ENCODE measurements around the gene FAAP20.
A peak's percentile ranks its signal among the peaks of the same experiment; 100 is the strongest.

FAAP20 gene

GRCh38 chr1:2193514-2194281 lies 874 bp downstream of the FAAP20 start:
- DNase-seq = no peak

DNA sequence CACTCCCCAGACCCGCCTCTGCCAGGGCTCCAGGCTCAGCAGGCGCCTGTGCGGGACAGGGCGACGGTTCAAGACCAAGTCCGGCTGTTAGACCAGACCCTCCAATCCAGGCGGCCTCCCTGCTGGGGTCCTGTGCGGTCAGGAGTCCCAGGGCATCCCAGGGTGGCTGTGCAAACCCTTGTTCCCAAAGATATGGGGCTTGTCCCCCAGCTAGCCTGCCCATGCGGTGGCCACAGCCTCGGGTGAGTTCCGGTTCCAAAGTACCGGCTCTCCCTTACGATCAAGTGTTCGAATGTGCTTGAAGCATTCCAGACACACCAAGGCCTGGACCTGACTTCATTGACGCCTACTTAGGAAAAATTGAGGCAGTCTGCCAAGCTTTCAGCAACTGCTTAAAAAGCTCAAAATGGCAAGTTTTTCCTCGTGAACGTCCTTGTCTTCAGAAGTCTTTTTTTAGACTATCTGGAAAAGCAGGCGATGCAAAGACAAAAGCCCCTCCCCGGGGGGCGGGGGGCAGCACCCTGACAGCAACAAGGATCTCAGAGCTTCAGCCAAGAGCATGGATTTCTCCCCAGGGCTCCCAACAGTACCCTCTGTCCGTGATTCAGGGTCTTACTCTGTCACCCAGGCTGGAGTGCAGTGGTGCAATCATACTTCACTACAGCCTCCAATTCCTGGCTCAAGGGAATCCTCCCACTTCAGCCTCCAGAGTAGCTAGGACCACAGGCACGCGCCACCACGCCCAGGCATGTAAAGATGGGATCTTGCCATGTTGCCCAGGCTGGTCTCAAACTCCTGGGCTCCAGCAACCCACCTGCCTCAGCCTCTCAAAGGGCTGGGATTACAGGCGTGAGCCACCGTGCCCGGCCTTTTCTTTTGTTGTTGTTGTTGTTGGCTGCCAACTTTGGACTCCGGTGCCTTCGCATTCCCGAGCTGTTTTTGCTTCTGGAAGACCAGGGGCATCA lies 2.3 kb downstream of the FAAP20 start:
- DNase-seq = peak; percentile 35

DNA sequence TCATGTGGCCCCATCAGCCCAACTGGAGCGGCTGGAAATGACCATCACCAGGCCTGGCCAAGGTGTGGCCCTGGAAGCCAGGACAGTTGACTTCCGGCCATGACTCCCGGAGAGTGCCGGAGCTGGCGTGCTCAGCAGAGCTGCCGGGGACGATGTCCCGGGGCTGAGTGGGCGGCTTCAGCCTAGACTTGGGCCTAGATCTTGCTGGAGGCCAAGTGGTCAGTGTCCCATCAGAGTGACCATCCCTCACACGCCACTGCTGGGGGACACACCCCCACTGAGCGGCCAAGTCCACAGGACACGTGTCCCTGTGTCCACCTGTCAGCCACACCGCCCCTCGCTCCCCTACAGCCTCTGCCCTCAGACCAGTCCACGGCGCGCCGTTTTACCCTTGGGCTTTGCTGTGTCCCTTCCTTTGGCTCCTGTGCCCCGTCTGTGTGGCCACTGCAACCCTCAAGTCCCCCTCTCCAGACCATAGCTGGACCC lies 4.0 kb downstream of the FAAP20 start:
- DNase-seq = no peak

GRCh38 chr1:2189459-2190425 lies 4.8 kb downstream of the FAAP20 start:
- peak; percentile 92 for DNase-seq

GRCh38 chr1:2188336-2188735 lies 6.2 kb downstream of the FAAP20 start:
- no peak for DNase-seq

DNA sequence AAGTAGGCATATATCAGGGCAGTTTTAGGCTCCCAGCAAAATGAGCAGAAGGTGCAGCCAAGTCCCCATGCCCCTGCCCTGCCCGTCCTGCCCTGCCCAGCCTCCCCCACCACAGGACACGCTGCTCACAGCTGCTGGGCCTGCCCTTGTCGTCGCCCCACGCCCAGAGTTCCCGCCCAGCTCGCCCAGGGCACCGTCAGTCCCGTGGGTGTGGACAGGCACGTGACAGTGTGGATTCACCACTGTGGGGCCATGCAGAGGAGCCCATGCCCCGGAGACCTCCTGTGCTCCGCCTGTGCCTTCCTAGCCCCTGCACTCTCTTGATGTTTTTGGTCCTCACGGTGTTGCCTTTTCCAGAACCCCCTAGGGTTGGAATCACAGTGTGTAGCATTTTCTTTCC lies 7.0 kb downstream of the FAAP20 start:
- no peak for DNase-seq

GRCh38 chr1:2186901-2187300 lies 7.7 kb downstream of the FAAP20 start:
- DNase-seq = no peak

- no peak for DNase-seq
These were observed 8.4 kb downstream of the FAAP20 start for GRCh38 chr1:2185880-2186855.

- no peak for DNase-seq
These were observed 9.6 kb downstream of the FAAP20 start for GRCh38 chr1:2184934-2185333.

DNA sequence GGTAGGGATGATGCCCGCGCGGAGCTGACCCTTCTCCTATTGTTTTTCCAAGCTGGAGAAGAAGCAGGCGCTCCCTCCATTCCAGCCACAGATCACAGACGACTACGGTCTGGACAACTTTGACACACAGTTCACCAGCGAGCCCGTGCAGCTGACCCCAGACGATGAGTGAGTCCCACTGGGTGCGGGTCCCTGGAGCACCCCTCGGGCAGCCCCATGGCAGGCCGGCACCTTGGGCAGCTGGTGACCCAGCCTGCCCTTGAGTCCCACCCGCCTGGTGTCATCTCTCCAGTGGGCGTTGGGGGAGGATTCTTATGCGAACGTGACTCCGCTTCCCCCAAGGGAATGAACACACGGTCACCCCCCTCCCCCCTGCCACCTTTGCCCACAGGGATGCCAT lies 10.0 kb downstream of the FAAP20 start:
- DNase-seq = no peak

DNA sequence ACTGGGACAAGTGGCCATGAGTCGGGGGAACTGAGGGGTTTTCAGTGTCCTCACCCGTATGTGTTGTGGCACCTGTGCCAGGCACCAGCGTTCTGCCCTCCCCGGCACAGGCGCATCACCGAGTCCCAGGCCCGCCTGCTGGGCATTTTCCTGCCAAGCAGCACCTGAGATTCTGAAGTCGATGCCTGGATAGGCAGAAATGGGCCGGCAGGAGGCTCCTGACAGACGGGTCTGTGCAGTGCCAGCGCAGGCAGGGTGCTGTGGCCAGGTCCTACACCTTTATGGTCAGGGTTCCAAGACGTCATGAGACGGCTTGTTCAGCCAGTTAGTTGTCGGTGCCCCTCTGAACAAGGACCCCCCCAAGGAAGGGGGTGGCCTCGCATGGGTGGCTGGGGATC lies 10.6 kb downstream of the FAAP20 start:
- DNase-seq = no peak

GRCh38 chr1:2182376-2182775 lies 12.2 kb downstream of the FAAP20 start:
- DNase-seq = no peak

DNA sequence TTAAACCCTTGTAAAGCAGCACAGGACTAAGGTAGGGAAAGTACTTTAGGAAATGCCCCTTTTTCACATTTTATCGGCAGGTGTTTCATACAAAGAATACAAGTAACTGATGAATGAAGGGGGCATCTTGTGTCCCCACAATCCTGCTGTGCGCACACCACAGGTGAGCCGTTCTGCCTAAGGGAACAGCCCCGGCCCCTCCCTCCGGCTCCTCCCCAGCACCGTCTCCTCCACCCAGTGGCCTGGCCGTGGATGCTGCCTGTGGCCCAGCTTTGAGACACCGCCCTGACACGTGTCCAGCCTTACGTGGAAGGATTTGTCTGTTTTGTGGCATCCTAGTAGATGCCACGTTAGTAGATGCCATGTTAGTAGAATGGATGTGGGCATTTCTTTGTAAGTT lies 12.8 kb downstream of the FAAP20 start:
- DNase-seq = no peak

DNA sequence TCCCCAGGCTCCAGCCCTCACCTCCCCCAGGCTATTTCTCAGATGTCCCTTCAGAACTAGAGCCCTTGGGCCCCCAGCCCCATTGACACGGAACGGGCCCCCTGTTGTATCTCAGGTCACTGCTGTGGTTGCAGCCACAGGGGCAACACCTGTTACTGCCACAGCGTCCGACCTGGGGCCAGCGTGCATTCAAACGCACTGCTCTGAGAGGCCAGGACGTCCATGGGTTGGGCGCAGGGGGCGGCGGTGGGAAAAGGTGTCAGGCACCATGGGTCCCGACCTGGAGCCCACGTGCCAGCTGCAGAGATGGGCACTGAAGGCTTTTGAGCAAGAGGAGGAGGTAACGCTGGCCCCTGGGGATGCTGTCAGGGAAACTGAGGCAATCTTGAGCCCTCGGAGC lies 13.3 kb downstream of the FAAP20 start:
- DNase-seq = no peak

- peak; percentile 47 for DNase-seq
These were observed 14.0 kb downstream of the FAAP20 start for GRCh38 chr1:2180297-2181245.

GRCh38 chr1:2179283-2180013 lies 15.1 kb downstream of the FAAP20 start:
- DNase-seq = no peak

GRCh38 chr1:2178875-2179274 lies 15.7 kb downstream of the FAAP20 start:
- no peak for DNase-seq

- no peak for DNase-seq
These were observed 16.5 kb downstream of the FAAP20 start for GRCh38 chr1:2177946-2178538.

DNA sequence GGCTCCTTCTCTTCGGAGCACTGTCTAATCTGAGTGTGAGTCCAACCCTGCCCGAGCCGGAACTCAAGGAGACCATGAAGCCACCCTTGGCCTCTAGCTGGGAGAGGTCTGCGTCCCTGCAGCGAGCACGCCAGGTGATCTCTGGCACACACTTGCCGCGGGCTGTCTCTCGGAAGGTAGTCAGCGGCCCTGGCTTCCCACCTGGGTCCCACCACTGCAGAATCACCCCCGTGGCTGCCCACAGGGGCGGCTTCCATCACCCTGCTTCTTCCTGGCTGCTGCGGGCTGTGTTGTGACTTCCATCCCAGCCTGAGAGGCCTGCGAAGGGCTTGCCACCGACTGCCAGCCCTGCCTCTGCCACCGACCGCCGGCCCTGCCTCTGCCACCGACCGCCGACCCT lies 17.0 kb downstream of the FAAP20 start:
- no peak for DNase-seq
